IPS-18c (cell line): Measurements from ENCODE around the gene BMP7.
"Not testable (repeated sequence)": the region's sequence is repeated elsewhere in the genome, so short reads cannot be mapped to it uniquely, and the experiment has no call there.

Source experiments
- H3K4me3 ChIP-seq: 2 replicates; pipeline ENCODE4 v1.7.0; 2013; ENCODE audit warnings: low read depth, mild to moderate bottlenecking, low read length, moderate library complexity; ENCODE audit not compliant: insufficient read depth
- H3K9me3 ChIP-seq: one replicate; pipeline ENCODE4 v1.6.1; 2013; ENCODE audit warnings: mild to moderate bottlenecking, low read length, moderate library complexity; ENCODE audit not compliant: control insufficient read depth, insufficient read depth

Gene BMP7

GRCh38 chr20:57197352-57198131 lies 68.9 kb downstream of the BMP7 start:
- H3K9me3 ChIP-seq, result no peaks in the 10 kb centered on the region

GRCh38 chr20:57195469-57196100 lies 70.9 kb downstream of the BMP7 start:
- Histone ChIP-seq H3K4me3 (no peak overlapping the region), H3K9me3 (no peaks in the 10 kb centered on the region)

More at GRCh38 chr20:57197352-57198131, 68.9 kb downstream of the BMP7 start:
- H3K4me3 ChIP-seq, result no peak overlapping the region

DNA sequence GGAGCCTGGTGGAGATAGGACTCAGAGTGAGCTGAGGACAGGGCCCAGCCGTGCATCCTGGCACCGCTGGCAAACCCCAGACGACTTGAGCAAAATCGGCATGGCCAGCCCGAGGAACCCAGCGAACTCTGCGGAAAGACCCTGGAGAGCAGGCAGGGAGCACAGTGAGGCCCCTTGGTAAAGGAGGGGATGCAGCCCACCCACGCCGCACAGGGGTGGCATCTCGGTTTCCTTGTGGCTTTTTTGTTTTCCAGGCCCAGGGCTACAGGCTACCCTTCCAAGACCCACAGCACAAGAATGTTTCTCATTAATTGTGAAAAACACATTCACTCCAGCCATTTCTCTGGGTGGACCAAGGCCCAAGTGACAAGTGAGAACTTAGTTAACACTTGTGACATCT lies 71.4 kb downstream of the BMP7 start:
- Histone ChIP-seq H3K9me3 (no peaks in the 10 kb centered on the region), H3K4me3 (no peak overlapping the region)

GRCh38 chr20:57194154-57194553 lies 72.3 kb downstream of the BMP7 start:
- Histone ChIP-seq H3K9me3 (no peaks in the 10 kb centered on the region), H3K4me3 (no peak overlapping the region)

DNA sequence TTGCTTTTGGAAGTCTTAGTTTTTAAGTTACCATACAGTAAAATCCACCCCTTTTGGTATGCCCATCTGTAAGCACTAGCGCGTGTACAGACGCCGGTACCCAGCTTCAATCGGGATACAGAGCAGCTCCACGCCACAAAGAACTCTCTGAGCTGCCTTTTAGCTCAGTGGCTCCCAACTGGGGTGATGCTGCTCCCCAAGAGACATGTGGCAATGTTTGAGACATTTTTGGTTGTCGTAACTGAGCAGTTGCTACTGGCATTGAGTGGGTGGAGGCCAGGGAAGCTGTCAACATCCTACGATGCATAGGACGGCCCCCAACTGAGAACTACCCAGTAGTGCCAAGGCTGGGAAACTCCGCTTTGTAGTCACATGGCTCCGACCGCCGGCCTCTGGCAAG lies 73.3 kb downstream of the BMP7 start:
- Histone ChIP-seq H3K9me3 (no peaks in the 10 kb centered on the region), H3K4me3 (no peak overlapping the region)

- Histone ChIP-seq H3K9me3 (no peaks in the 10 kb centered on the region), H3K4me3 (no peak overlapping the region)
These were observed 74.1 kb downstream of the BMP7 start for GRCh38 chr20:57192311-57192710.

- H3K4me3 ChIP-seq, H3K9me3 ChIP-seq: not testable (repeated sequence)
These were observed 75.2 kb downstream of the BMP7 start for GRCh38 chr20:57191265-57191638.

DNA sequence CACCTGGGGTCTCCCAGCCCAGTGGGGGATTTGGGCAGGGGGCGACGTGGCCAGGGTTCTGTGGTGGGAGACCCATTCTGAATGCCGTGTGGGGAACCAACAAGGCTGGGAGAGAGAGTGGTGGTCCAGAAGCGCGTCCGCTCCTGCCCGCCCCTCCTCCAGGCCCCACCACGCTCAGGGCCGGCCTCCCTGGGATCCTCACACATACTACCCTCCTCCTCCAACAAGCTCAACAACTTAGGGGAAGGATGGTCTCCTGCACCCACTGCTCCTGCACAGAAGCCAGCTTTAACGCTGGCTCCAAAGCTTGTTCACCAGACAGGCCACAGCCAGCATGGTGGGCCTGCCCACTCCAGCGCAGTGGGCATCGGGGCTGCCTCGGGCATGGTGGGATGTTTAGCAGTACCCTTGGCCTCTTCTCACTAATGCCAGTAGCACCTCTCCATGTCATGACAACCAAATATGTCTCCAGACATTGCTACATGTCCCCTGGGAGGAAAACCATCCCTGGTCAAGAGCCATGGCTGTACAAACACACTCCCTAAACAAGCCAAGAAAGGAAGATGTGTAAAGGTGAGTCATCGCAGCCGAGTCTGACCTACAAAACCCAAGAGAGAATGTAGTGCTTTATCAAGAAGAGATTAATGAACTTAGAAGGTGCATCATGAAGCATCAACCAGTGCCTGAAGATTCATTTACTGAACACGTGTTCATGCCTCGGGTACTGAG lies 75.7 kb downstream of the BMP7 start:
- Histone ChIP-seq H3K9me3 (no peaks in the 10 kb centered on the region), H3K4me3 (no peak overlapping the region)

DNA sequence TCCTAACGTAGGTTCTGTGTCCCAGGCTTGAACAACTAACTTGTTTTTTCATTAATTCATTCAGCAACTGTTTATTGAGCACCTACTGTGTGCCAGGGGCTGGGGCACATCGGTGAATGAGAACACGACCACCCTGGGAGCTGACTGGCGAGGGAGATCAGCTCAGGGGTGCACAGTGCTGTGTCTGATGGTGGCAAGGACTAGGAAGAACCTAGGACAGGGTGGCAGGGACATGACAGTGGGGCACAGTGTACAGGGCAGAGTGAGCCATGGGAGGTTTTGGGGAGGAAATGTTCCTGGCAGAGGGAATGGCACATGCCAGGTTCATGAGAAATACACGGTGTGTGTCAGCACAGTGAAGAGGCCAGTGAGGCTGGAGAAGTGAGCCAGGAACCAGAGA lies 76.7 kb downstream of the BMP7 start:
- Histone ChIP-seq H3K9me3 (no peaks in the 10 kb centered on the region), H3K4me3 (no peak overlapping the region)

- Histone ChIP-seq H3K4me3 (no peak overlapping the region), H3K9me3 (no peaks in the 10 kb centered on the region)
These were observed 77.8 kb downstream of the BMP7 start for GRCh38 chr20:57188576-57189079.

- Histone ChIP-seq H3K4me3 (no peak overlapping the region), H3K9me3 (no peaks in the 10 kb centered on the region)
These were observed 78.4 kb downstream of the BMP7 start for GRCh38 chr20:57188056-57188455.

GRCh38 chr20:57187068-57187634 lies 79.3 kb downstream of the BMP7 start:
- H3K4me3 ChIP-seq, result no peak overlapping the region
- H3K9me3 ChIP-seq, result no peaks in the 10 kb centered on the region

- no peak overlapping the region for H3K4me3 ChIP-seq
These were observed 80.2 kb downstream of the BMP7 start for GRCh38 chr20:57186192-57186591.

GRCh38 chr20:57185188-57185743 lies 81.2 kb downstream of the BMP7 start:
- H3K9me3 ChIP-seq, result no peaks in the 10 kb centered on the region
- no peak overlapping the region for H3K4me3 ChIP-seq

More at GRCh38 chr20:57186192-57186591, 80.2 kb downstream of the BMP7 start:
- H3K9me3 ChIP-seq, result no peaks in the 10 kb centered on the region

DNA sequence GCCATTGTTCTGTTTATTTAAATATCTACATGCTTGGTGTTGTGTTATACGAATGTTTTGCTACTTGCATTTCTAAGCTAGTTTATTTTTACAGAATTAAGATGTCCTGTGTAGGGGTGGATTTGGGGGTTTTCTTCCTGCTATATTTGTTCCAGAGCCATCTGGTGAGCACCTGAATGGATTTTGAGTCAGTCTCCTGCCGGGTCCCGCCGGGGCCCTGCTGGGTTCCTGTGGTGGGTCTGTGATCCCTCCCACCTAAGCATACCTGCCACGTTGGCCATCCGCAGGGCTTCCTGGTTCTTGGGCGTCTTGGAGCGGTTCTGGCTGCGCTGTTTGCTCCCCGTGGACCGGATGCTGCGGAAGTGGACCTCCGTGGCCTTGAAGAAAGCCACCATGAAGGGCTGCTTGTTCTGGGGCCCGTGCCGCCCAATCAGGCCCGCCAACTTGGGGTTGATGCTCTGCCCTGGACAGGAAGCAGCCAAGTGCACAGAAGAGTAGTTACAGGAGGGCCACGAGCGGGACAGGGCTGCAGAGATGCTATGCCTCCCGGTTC lies 82.9 kb downstream of the BMP7 start:
- H3K4me3 ChIP-seq, result no peak overlapping the region
- no peaks in the 10 kb centered on the region for H3K9me3 ChIP-seq

GRCh38 chr20:57181639-57182038 lies 84.8 kb downstream of the BMP7 start:
- no peaks in the 10 kb centered on the region for H3K9me3 ChIP-seq
- H3K4me3 ChIP-seq, result no peak overlapping the region

- no peaks in the 10 kb centered on the region for H3K9me3 ChIP-seq
- no peak overlapping the region for H3K4me3 ChIP-seq
These were observed 85.5 kb downstream of the BMP7 start for GRCh38 chr20:57180954-57181353.
